H1 (cell line): ENCODE results near the gene ZAP70. TPM values are rescaled to one million over a fixed set of nuclear protein-coding genes. Genes with fewer than 3 reads are reported as not detected.

Experiments
- CTCF ChIA-PET: fragments of 300-600 bp; sonication (Branson Sonifier 250); formaldehyde crosslinking; loops from one replicate; lab custom pipeline; 2021; ENCODE audit not compliant: partially characterized antibody; lab: Charles Lee
- POLR2A ChIA-PET: fragments of 300-600 bp; sonication (Branson Sonifier 250); formaldehyde crosslinking; loops from one replicate; lab custom pipeline; 2021; ENCODE audit warnings: inconsistent platforms; ENCODE audit not compliant: partially characterized antibody; lab: Charles Lee
- DNase-seq, 2 experiments: peaks; one replicate each; pipeline versions ENCODE4 v3.0.0 to v3.0.0-alpha.2; 2010 to 2022; ENCODE audit warnings: low spot score in 2 of 2, low read depth in 1 of 2, mixed read lengths in 1 of 2
- FAIRE-seq: peaks from 2 replicates; lab custom pipeline; 2011; peaks lifted over from hg19 to GRCh38; lab: Jason Lieb, UNC
- H2AFZ ChIP-seq: 2 replicates; pipeline ENCODE4 v1.8.1; 2012; ENCODE audit warnings: low read length, inconsistent platforms
- H2AK5ac ChIP-seq: 2 replicates; pipeline ENCODE4 v1.6.1; 2013; ENCODE audit warnings: low read depth, low read length
- H2BK120ac ChIP-seq: replicated peaks from 2 replicates; pipeline ENCODE3; 2013; ENCODE audit warnings: low read depth, low read length, inconsistent platforms
- H2BK12ac ChIP-seq: 2 replicates; pipeline ENCODE4 v1.6.1; 2013; ENCODE audit warnings: low read depth, low read length
- H2BK15ac ChIP-seq: 2 replicates; pipeline ENCODE4 v1.6.1; 2013; ENCODE audit warnings: low read length
- H2BK20ac ChIP-seq: 2 replicates; pipeline ENCODE4 v1.6.1; 2013; ENCODE audit warnings: low read length
- H2BK5ac ChIP-seq: 2 replicates; pipeline ENCODE4 v1.6.1; 2013; ENCODE audit warnings: low read depth, low read length
- H3K14ac ChIP-seq: 2 replicates; pipeline ENCODE4 v1.6.1; 2013; ENCODE audit warnings: inconsistent platforms; ENCODE audit not compliant: insufficient read length
- H3K18ac ChIP-seq: 2 replicates; pipeline ENCODE4 v1.6.1; 2013; ENCODE audit warnings: low read length; ENCODE audit errors: extremely low read depth
- H3K23ac ChIP-seq: 2 replicates; pipeline ENCODE4 v1.6.1; 2013; ENCODE audit warnings: inconsistent platforms; ENCODE audit not compliant: insufficient read length
- H3K23me2 ChIP-seq: 2 replicates; pipeline ENCODE4 v1.6.1; 2013; ENCODE audit warnings: low read depth, low read length
- H3K27ac ChIP-seq: 2 replicates; pipeline ENCODE4 v1.6.1; 2011; ENCODE audit warnings: low read depth, low read length, inconsistent platforms
- H3K27me3 ChIP-seq, 4 experiments: replicated peaks in 1 of 4; 1 replicate in 1 of 4; 2 replicates in 3 of 4; pipeline versions ENCODE4 v1.6.1 to v1.8.1; 2011 to 2013; ENCODE audit warnings: low read length in 3 of 4, mild to moderate bottlenecking in 3 of 4, inconsistent platforms in 2 of 4, mixed read lengths in 2 of 4, moderate library complexity in 1 of 4; ENCODE audit not compliant: control insufficient read depth in 3 of 4, insufficient read depth in 3 of 4; ENCODE audit errors: extremely low read depth in 1 of 4
- H3K36me3 ChIP-seq, 4 experiments: 2 replicates each; pipeline versions ENCODE4 v1.6.1 to v1.8.1; 2011 to 2013; ENCODE audit warnings: mild to moderate bottlenecking in 4 of 4, low read length in 3 of 4, moderate library complexity in 2 of 4, control low read depth in 1 of 4, inconsistent platforms in 1 of 4; ENCODE audit not compliant: insufficient read depth in 4 of 4, control insufficient read depth in 2 of 4
- H3K4ac ChIP-seq: replicated peaks from 2 replicates; pipeline ENCODE3; 2013; ENCODE audit warnings: low read length, low read depth, mixed read lengths, inconsistent platforms; ENCODE audit not compliant: insufficient read length
- H3K4me1 ChIP-seq, 4 experiments: replicated peaks in 1 of 4; 1 replicate in 1 of 4; 2 replicates in 3 of 4; pipeline versions ENCODE4 v1.6.1 to v1.8.1; 2011 to 2013; ENCODE audit warnings: low read length in 3 of 4, inconsistent platforms in 2 of 4, mixed read lengths in 1 of 4; ENCODE audit not compliant: insufficient read depth in 4 of 4, control insufficient read depth in 3 of 4
- H3K4me2 ChIP-seq, 2 experiments: 2 replicates each; pipeline versions ENCODE4 v1.6.1 to v1.8.1; 2011 to 2013; ENCODE audit warnings: low read depth in 2 of 2, low read length in 2 of 2, control low read depth in 1 of 2, inconsistent platforms in 1 of 2, mild to moderate bottlenecking in 1 of 2; ENCODE audit not compliant: insufficient read depth in 1 of 2
- H3K4me3 ChIP-seq, 4 experiments: fragments of 200-600, 300-600 bp in 1 of 4; sonication (generic), shearing (Covaris generic), sonication (Bioruptor Twin) in 1 of 4; 2 replicates each; pipeline versions ENCODE4 v1.5.1 to v1.8.1; 2011 to 2016; ENCODE audit warnings: low read length in 4 of 4, low read depth in 3 of 4, control low read depth in 2 of 4, inconsistent platforms in 2 of 4, mild to moderate bottlenecking in 2 of 4, mixed read lengths in 1 of 4, moderate library complexity in 1 of 4; ENCODE audit not compliant: insufficient read depth in 2 of 4; ENCODE audit errors: extremely low read depth in 1 of 4
- H3K56ac ChIP-seq: replicated peaks from 2 replicates; pipeline ENCODE3; 2013; ENCODE audit warnings: low read depth, mild to moderate bottlenecking, mixed read lengths, low read length, inconsistent platforms; ENCODE audit not compliant: insufficient read length
- H3K79me1 ChIP-seq: 2 replicates; pipeline ENCODE4 v1.6.1; 2013; ENCODE audit warnings: low read depth, low read length, control low read depth
- H3K79me2 ChIP-seq, 2 experiments: 2 replicates each; pipeline versions ENCODE4 v1.6.1 to v1.8.1; 2012 to 2013; ENCODE audit warnings: low read length in 2 of 2, mild to moderate bottlenecking in 2 of 2, inconsistent platforms in 1 of 2; ENCODE audit not compliant: insufficient read depth in 2 of 2, control insufficient read depth in 1 of 2
- H3K9ac ChIP-seq, 4 experiments: replicated peaks in 1 of 4; 1 replicate in 1 of 4; 2 replicates in 3 of 4; pipeline versions ENCODE4 v1.6.1 to v1.8.1; 2011 to 2013; ENCODE audit warnings: low read depth in 3 of 4, low read length in 3 of 4, control low read depth in 2 of 4, mild to moderate bottlenecking in 2 of 4, moderate library complexity in 2 of 4, inconsistent platforms in 1 of 4; ENCODE audit errors: extremely low read depth in 1 of 4
- H3K9me3 ChIP-seq, 2 experiments: 2 replicates each; pipeline versions ENCODE4 v1.6.1 to v1.8.1; 2012 to 2013; ENCODE audit warnings: mild to moderate bottlenecking in 2 of 2, moderate library complexity in 2 of 2, control low read depth in 1 of 2, inconsistent platforms in 1 of 2, low read depth in 1 of 2, low read length in 1 of 2, mixed read lengths in 1 of 2; ENCODE audit not compliant: insufficient read depth in 2 of 2
- H4K20me1 ChIP-seq, 2 experiments: replicated peaks in 1 of 2; 2 replicates each; pipeline versions ENCODE3 to v1.8.1; 2011 to 2013; ENCODE audit warnings: inconsistent platforms in 2 of 2, low read length in 2 of 2, mild to moderate bottlenecking in 1 of 2; ENCODE audit not compliant: insufficient read depth in 2 of 2, control insufficient read depth in 1 of 2
- H4K5ac ChIP-seq: 2 replicates; pipeline ENCODE4 v1.6.1; 2013; ENCODE audit warnings: low read length, low read depth, mixed read lengths, inconsistent platforms; ENCODE audit not compliant: insufficient read length
- H4K8ac ChIP-seq: 2 replicates; pipeline ENCODE4 v1.8.0; 2013; ENCODE audit warnings: mild to moderate bottlenecking, moderate library complexity, low read length, inconsistent platforms; ENCODE audit not compliant: insufficient read depth; ENCODE audit errors: extremely low read depth
- H4K91ac ChIP-seq: replicated peaks from 2 replicates; pipeline ENCODE3; 2013; ENCODE audit warnings: low read length, mixed read lengths, inconsistent platforms; ENCODE audit not compliant: insufficient read length
- CBX5 ChIP-seq: fragments of 300-800, 300-1000 bp; sonication (generic); IDR thresholded peaks from 2 replicates; pipeline ENCODE4 v1.7.1; 2016; ENCODE audit warnings: antibody characterized with exemption, low read length, low read depth
- CREB1 ChIP-seq: IDR thresholded peaks from 2 replicates; pipeline ENCODE4 v1.6.1; 2012; ENCODE audit warnings: inconsistent platforms
- EP300 ChIP-seq, 2 experiments: IDR thresholded peaks; 1 replicate in 1 of 2; 2 replicates in 1 of 2; pipeline ENCODE4 v1.6.1; 2011 to 2012; ENCODE audit warnings: low read depth in 2 of 2, low read length in 2 of 2, mild to moderate bottlenecking in 2 of 2, borderline replicate concordance in 1 of 2, inconsistent platforms in 1 of 2, moderate library complexity in 1 of 2
- HDAC2 ChIP-seq, 2 experiments: fragments of 300-600 bp in 1 of 2; sonication (generic) in 1 of 2; IDR thresholded peaks; 2 replicates each; pipeline ENCODE4 v1.6.1; 2011 to 2012; ENCODE audit warnings: low read depth in 2 of 2, low read length in 2 of 2, mild to moderate bottlenecking in 2 of 2, moderate library complexity in 2 of 2, borderline replicate concordance in 1 of 2, inconsistent platforms in 1 of 2
- JUND ChIP-seq: IDR thresholded peaks from 2 replicates; pipeline ENCODE4 v1.6.1; 2011; ENCODE audit warnings: mild to moderate bottlenecking, improper control_type of control experiment, low read length
- NANOG ChIP-seq: IDR thresholded peaks from 2 replicates; pipeline ENCODE4 v1.6.1; 2011; ENCODE audit warnings: low read length, low read depth, mild to moderate bottlenecking, inconsistent platforms; ENCODE audit not compliant: insufficient read depth, poor library complexity, severe bottlenecking
- PHF8 ChIP-seq: fragments of 200-600 bp; sonication (generic); conservative IDR thresholded peaks from 2 replicates; pipeline ENCODE4 v1.7.1; 2012; ENCODE audit warnings: low read depth, mild to moderate bottlenecking, inconsistent platforms, low read length, moderate library complexity
- RBBP5 ChIP-seq: IDR thresholded peaks from 2 replicates; pipeline ENCODE4 v1.7.1; 2012; ENCODE audit warnings: low read depth, mild to moderate bottlenecking, inconsistent platforms, low read length, moderate library complexity, borderline replicate concordance
- SIRT6 ChIP-seq: IDR thresholded peaks from one replicate; pipeline ENCODE4 v1.7.1; 2012; ENCODE audit warnings: low read length, inconsistent platforms
- WGBS, 2 experiments: shearing (Covaris generic) in 1 of 2; methylation state at CpG; one replicate each; pipeline versions ENCODE4 v1.1.6 to v1.1.7; 2013 to 2015; ENCODE audit warnings: low lambda C conversion rate in 2 of 2, mixed read lengths in 2 of 2, inconsistent platforms in 1 of 2, low coverage in 1 of 2, missing lambda C conversion rate in 1 of 2; ENCODE audit not compliant: insufficient replicate concordance in 2 of 2, insufficient coverage in 1 of 2, insufficient read length in 1 of 2; ENCODE audit errors: extremely low coverage in 1 of 2, missing lambda C conversion rate in 1 of 2; 5-methylcytosine and 5-hydroxymethylcytosine counted together
- polyA plus RNA-seq, 7 experiments: library from polyadenylated mRNA; depleted of rRNA in 3 of 7; stranded (reverse) in 5 of 7; unstranded in 2 of 7; fragments of >200 nt in 5 of 7; fragments of 200-250 nt in 2 of 7; gene quantifications; 1 replicate in 5 of 7; 2 replicates in 1 of 7; 4 replicates in 1 of 7; pipeline versions ENCODE4 v1.2.1 to v1.2.3, GENCODE V29; 2011 to 2013; ENCODE audit warnings: missing spikeins in 2 of 7, mixed read lengths in 2 of 7
- total RNA-seq: library from RNA; stranded (reverse); fragmentation: NEBNext Ultra II Directional; extraction: Animal tissue kit (Norgen Biotek cat#: 25700); gene quantifications from 2 replicates; pipeline ENCODE4 v1.2.1, GENCODE V29; 2021

ZAP70 gene
- total and polyA plus RNA-seq, 2 of the 8 experiments (the other 6 are each of a cell fraction or from before 2014, with no cell fraction given): 0.15 TPM; not detected in 1

DNA sequence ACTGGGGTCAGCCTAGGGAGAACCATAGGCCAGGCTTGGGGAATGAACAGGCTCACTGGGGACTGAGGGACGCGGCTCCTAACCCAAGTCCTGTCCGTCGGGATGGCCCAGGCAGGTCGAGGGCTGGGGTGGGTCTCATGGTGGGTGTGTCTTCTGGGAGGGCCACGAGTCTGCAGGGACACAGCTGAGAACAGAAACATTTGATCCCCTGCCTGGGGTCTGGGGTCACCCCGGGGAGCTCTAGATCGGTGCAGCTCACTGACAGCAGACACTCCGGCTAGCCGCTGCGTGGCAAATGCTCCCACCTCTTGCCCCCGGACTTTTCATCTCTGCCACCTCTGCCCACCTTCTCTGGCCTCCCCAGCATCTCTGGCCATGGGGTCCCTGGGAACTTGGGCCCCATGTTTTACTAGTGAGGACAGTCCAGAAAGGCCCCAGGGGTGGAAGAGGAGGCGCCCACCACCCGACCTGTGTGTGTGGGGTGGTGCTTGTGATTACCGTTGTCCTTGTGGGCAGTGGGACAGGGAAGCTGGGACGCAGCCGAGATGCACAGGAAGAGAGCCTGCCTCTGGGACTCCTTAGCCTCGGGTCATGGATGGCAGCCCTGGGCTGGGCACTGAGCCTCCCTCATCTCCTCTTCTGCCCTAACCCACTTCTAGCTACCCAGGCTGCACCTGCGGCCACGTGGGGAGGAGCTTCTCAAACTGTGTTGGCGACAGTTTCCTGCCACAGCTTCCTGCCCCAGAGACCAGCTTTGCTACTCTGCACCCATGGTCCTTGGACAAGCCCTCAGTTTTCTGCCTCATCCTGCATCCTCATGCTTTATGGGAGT, 4.9 kb downstream of the ZAP70 start:
- H4K8ac ChIP-seq: peak overlapping the region; percentile 68; the same call in 1 of the 2 replicates
- H3K9me3 ChIP-seq: no peaks in the 10 kb centered on the region
- no peak overlapping the region for H2BK20ac ChIP-seq
- H3K56ac ChIP-seq: peak overlapping the region; percentile 4
- H2BK15ac ChIP-seq: no peak overlapping the region
- no peak overlapping the region for H3K14ac ChIP-seq
- 87% methylated on average over 21 of the region's 21 CpGs; no CpG with 5 or more reads in 1 of the 2 experiments for WGBS, 2 experiments
- no peak overlapping the region for H3K23ac ChIP-seq
- H4K20me1 ChIP-seq: no peaks in the 10 kb centered on the region
- CTCF ChIA-PET: interaction anchor here (0.8 to 13.6 kb wide), 7 partner anchors 8 to 735 kb away, joined by 3 to 202 read pairs (median 7); no protein-coding TSS in a partner anchor
- no peak overlapping the region for H2BK12ac ChIP-seq
- H3K36me3 ChIP-seq: no peaks in the 10 kb centered on the region
- no peak overlapping the region for H4K5ac ChIP-seq
- no peak overlapping the region for H3K4me2 ChIP-seq
- H2AK5ac ChIP-seq: no peak overlapping the region
- H2BK5ac ChIP-seq: no peak overlapping the region
- H3K79me2 ChIP-seq: no peaks in the 10 kb centered on the region
- H3K27ac ChIP-seq: no peak overlapping the region
- no peak overlapping the region for H4K91ac ChIP-seq
- H3K79me1 ChIP-seq: no peaks in the 10 kb centered on the region
- H3K18ac ChIP-seq: no peak overlapping the region
- no peak overlapping the region for H3K9ac ChIP-seq
- H3K27me3 ChIP-seq: no peaks in the 10 kb centered on the region
- POLR2A ChIA-PET: no interaction called here
- no peak overlapping the region for H2AFZ ChIP-seq
- no peak for FAIRE-seq
- H2BK120ac ChIP-seq: no peak overlapping the region
- H3K4me1 ChIP-seq: peaks cover 2 to 13% (median 3%) of the 10 kb centered on the region in 4 experiments; a peak in 6 of 7 replicates
- DNase-seq: no peak
- H3K4me3 ChIP-seq: no peak overlapping the region
- no peaks in the 10 kb centered on the region for H3K23me2 ChIP-seq
- no peak overlapping the region for H3K4ac ChIP-seq
- no peak for TF ChIP-seq NANOG
- TF ChIP-seq HDAC2 (IDR thresholded peaks at IDR 0.05; ENCODE audit: borderline replicate concordance in 1 of 2, low read depth in 2 of 2, low read length in 2 of 2): no peak
- no peak for TF ChIP-seq RBBP5
- TF ChIP-seq EP300 (IDR thresholded peaks at IDR 0.05; ENCODE audit: borderline replicate concordance in 1 of 2, low read depth in 2 of 2, low read length in 2 of 2): no peak
- TF ChIP-seq PHF8: no peak
- TF ChIP-seq SIRT6: no peak
- no peak for TF ChIP-seq CBX5
- TF ChIP-seq CREB1: no peak
- TF ChIP-seq JUND: no peak
